ENCODE results near the gene FBXL16. TPM values are rescaled to one million over a fixed set of nuclear protein-coding genes. Genes with fewer than 3 reads are reported as not detected.

Gene FBXL16
- total and polyA plus RNA-seq, 9 of the 15 experiments (the other 6 are each of a cell fraction or from before 2014, with no cell fraction given): 0.21 to 8.2 (median 1.7) TPM

- TF ChIP-seq PRMT5 (CRISPR knock-in tag; IDR thresholded peaks at IDR 0.05): peak; percentile 84; the same call in 1 of the 2 replicates
- TF ChIP-seq ZNF23 (CRISPR knock-in tag; IDR thresholded peaks at IDR 0.05): no peak
- TF ChIP-seq SPI1 (IDR thresholded peaks at IDR 0.05; ENCODE audit: borderline replicate concordance, low read depth, low read length): no peak
- TF ChIP-seq PRDM10 (IDR thresholded peaks at IDR 0.05; ENCODE audit: partially characterized antibody): no peak
- peak; percentile 24; the same call in 1 of the 2 replicates for TF ChIP-seq ZFX (CRISPR knock-in tag; IDR thresholded peaks at IDR 0.05)
- 0 out of 2 replicates have a peak, but pooled peaks have one; percentile 24 for TF ChIP-seq SIN3B (IDR thresholded peaks at IDR 0.05; ENCODE audit: low read depth)
- TF ChIP-seq CAMTA2 (CRISPR knock-in tag; conservative IDR thresholded peaks at IDR 0.05): no peak
- TF ChIP-seq ETS1 (conservative IDR thresholded peaks at IDR 0.05; ENCODE audit: control insufficient read depth, low read depth, low read length): peak; percentile 58; the same call in 1 of the 2 replicates
- TF ChIP-seq ZNF561 (CRISPR knock-in tag; conservative IDR thresholded peaks at IDR 0.05): no peak
- no peak for TF ChIP-seq CHCHD3 (CRISPR knock-in tag; IDR thresholded peaks at IDR 0.05)
- no peak for TF ChIP-seq ZNF124 (CRISPR knock-in tag; IDR thresholded peaks at IDR 0.05)
- no peak for TF ChIP-seq RBFOX2 (IDR thresholded peaks at IDR 0.05; ENCODE audit: low read depth, low read length)
- no peak for TF ChIP-seq LEF1 (IDR thresholded peaks at IDR 0.05)
- TF ChIP-seq ZBTB7A (IDR thresholded peaks at IDR 0.05; ENCODE audit: borderline replicate concordance, control insufficient read depth, low read depth, low read length): peak; percentile 77; the same call in 1 of the 2 replicates
- TF ChIP-seq SIN3A (IDR thresholded peaks at IDR 0.05; ENCODE audit: borderline replicate concordance in 2 of 2, control insufficient read depth in 1 of 2, low read depth in 2 of 2, low read length in 2 of 2): peak; percentile 69 to 95; a peak in 3 of 4 replicates
- no peak for TF ChIP-seq TBL1XR1 (IDR thresholded peaks at IDR 0.05; ENCODE audit: low read length in 2 of 2)
- no peak for TF ChIP-seq FOS (IDR thresholded peaks at IDR 0.05; ENCODE audit: extremely low read depth, insufficient read length)
These were observed 4.7 kb downstream of the FBXL16 start (continued) for GRCh38 chr16:700684-701584.

Data from K562 (cell line).